Measurements from ENCODE around the gene AGBL1. TPM values are rescaled to one million over a fixed set of nuclear protein-coding genes. Genes with fewer than 3 reads are reported as not detected.

AGBL1 gene
- total and polyA plus RNA-seq, 2 experiments from 2014 or later = 0.03 TPM; not detected in 1

- no peaks in the 10 kb centered on the region for H3K9me2 ChIP-seq (ENCODE audit: insufficient read depth)
- H3K4me3 Mint-ChIP-seq = no peak overlapping the region
Observed at GRCh38 chr15:86183596-86184491, 104.2 kb downstream of the AGBL1 start.

More at GRCh38 chr15:86183596-86184491, 104.2 kb downstream of the AGBL1 start:
- Histone ChIP-seq H3K27me3 (ENCODE audit: insufficient read depth) (no peaks in the 10 kb centered on the region), H4K20me1 (replicated peaks; ENCODE audit: insufficient read depth) (no peaks in the 10 kb centered on the region), H3K36me3 (ENCODE audit: insufficient read depth) (no peaks in the 10 kb centered on the region), H3K4me3 (no peak overlapping the region), H3K27ac (ENCODE audit: low read depth) (no peak overlapping the region), H3K79me2 (replicated peaks; ENCODE audit: insufficient read depth) (no peaks in the 10 kb centered on the region), H3F3A (replicated peaks; ENCODE audit: low read depth) (no peaks in the 10 kb centered on the region), H3K4me2 (no peak overlapping the region), H3K4me1 (ENCODE audit: insufficient read depth) (no peaks in the 10 kb centered on the region), H2AFZ (no peak overlapping the region)
- Mint-ChIP-seq H3K4me1 (peaks cover 2% of the 10 kb centered on the region; the same call in 1 of the 3 replicates), H3K27ac (no peak overlapping the region), H3K9me3 (no peaks in the 10 kb centered on the region), H3K36me3 (ENCODE audit: low read depth) (no peaks in the 10 kb centered on the region), H3K27me3 (ENCODE audit: insufficient read depth, low read depth, poor library complexity) (no peaks in the 10 kb centered on the region)
- TF ChIP-seq, protein P1, sequence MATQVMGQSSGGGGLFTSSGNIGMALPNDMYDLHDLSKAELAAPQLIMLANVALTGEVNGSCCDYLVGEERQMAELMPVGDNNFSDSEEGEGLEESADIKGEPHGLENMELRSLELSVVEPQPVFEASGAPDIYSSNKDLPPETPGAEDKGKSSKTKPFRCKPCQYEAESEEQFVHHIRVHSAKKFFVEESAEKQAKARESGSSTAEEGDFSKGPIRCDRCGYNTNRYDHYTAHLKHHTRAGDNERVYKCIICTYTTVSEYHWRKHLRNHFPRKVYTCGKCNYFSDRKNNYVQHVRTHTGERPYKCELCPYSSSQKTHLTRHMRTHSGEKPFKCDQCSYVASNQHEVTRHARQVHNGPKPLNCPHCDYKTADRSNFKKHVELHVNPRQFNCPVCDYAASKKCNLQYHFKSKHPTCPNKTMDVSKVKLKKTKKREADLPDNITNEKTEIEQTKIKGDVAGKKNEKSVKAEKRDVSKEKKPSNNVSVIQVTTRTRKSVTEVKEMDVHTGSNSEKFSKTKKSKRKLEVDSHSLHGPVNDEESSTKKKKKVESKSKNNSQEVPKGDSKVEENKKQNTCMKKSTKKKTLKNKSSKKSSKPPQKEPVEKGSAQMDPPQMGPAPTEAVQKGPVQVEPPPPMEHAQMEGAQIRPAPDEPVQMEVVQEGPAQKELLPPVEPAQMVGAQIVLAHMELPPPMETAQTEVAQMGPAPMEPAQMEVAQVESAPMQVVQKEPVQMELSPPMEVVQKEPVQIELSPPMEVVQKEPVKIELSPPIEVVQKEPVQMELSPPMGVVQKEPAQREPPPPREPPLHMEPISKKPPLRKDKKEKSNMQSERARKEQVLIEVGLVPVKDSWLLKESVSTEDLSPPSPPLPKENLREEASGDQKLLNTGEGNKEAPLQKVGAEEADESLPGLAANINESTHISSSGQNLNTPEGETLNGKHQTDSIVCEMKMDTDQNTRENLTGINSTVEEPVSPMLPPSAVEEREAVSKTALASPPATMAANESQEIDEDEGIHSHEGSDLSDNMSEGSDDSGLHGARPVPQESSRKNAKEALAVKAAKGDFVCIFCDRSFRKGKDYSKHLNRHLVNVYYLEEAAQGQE (IDR thresholded peaks at IDR 0.05; ENCODE audit: unreplicated experiment) = no peak
- TF ChIP-seq STAT1 (IDR thresholded peaks at IDR 0.05; ENCODE audit: unreplicated experiment) = no peak
- no peak for TF ChIP-seq CREB1 (CRISPR knock-in tag; IDR thresholded peaks at IDR 0.05; ENCODE audit: low read depth)
- no peak for TF ChIP-seq EZH2 (IDR thresholded peaks at IDR 0.05; ENCODE audit: low read depth, unreplicated experiment)
- TF ChIP-seq EZH2phosphoT487 (IDR thresholded peaks at IDR 0.05; ENCODE audit: unreplicated experiment) = no peak
- TF ChIP-seq CTCF (conservative IDR thresholded peaks at IDR 0.05; ENCODE audit: low read depth in 2 of 2) = no peak
- TF ChIP-seq, protein P2, sequence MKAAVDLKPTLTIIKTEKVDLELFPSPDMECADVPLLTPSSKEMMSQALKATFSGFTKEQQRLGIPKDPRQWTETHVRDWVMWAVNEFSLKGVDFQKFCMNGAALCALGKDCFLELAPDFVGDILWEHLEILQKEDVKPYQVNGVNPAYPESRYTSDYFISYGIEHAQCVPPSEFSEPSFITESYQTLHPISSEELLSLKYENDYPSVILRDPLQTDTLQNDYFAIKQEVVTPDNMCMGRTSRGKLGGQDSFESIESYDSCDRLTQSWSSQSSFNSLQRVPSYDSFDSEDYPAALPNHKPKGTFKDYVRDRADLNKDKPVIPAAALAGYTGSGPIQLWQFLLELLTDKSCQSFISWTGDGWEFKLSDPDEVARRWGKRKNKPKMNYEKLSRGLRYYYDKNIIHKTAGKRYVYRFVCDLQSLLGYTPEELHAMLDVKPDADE (IDR thresholded peaks at IDR 0.05) = no peak
- no peak for TF ChIP-seq POLR2AphosphoS5 (IDR thresholded peaks at IDR 0.05; ENCODE audit: low read depth)
- no peak for TF ChIP-seq ZNF462 (CRISPR knock-in tag; IDR thresholded peaks at IDR 0.05)
- DNase-seq (ENCODE audit: low spot score) = no peak
- no peak for ATAC-seq

Data from GM23338 (cell line).